ENCODE results near the gene ASAP2.
A peak's percentile ranks its signal among the peaks of the same experiment; 100 is the strongest.
"Not testable (repeated sequence)": the region's sequence is repeated elsewhere in the genome, so short reads cannot be mapped to it uniquely, and the experiment has no call there.

ASAP2 gene

DNA sequence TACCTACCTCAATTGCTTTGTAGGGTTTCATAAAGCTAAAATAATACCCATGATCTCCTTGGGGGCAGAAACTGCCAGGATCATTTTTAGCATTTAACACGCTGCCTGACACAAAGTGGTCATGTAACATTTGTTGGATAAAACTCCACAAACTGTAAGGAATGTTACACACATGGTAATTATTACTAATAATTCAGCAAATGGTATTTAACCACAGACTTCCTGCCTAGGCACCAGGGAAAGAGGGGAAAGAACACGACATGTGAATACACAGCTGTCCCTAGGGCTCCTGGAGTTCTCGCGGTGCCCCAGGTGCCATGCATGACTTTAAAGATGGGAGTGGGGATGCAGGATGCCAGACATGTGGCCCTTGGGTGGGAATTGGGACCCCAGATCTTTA, 43.5 kb downstream of the ASAP2 start:
- no peak for DNase-seq

GRCh38 chr2:9250498-9251153, 44.0 kb downstream of the ASAP2 start:
- DNase-seq = no peak

DNA sequence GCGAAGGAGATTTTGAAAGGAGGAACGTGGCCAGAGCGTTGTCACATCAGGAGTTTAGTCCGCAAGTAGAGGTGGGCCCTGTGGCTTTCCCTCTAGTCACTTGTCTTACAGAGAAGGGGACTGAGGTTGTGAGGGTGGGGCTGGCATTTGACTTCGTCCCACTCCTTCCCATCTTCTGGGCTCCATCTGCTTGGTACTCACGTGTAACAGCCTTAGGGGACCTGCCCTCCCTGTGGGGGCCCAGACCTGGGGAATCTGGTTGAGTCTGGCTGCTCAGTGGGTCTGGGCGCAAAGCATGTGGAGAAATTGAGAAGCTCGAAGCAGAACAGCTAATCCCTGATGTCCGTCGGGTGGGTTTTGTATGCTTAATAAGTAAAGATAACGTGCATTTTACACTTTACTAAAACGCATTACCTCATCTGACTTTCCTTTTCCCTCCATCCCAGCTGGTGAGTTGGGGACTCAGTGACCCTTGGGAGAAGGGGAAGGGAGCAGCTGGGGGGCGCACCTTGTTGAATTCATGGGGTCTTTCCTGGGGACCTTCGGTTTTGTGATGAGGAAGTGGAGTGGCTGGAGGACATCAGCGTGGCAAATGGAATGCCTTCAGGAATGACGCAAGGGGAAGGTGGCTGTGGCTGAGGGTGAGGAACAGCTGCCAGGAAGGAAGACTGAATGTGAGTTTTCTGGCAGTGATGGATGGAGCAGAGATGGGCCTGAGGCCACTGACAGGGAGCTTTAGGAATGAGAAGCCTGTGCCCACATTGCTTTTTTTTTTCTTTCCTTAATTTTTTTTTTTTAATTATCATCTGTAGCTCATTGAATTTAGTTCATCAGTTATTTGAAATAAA, 44.8 kb downstream of the ASAP2 start:
- DNase-seq = peak in 1 of 51 donors; percentile 21

- DNase-seq = no peak
Observed at GRCh38 chr2:9252002-9252357, 45.4 kb downstream of the ASAP2 start.

DNA sequence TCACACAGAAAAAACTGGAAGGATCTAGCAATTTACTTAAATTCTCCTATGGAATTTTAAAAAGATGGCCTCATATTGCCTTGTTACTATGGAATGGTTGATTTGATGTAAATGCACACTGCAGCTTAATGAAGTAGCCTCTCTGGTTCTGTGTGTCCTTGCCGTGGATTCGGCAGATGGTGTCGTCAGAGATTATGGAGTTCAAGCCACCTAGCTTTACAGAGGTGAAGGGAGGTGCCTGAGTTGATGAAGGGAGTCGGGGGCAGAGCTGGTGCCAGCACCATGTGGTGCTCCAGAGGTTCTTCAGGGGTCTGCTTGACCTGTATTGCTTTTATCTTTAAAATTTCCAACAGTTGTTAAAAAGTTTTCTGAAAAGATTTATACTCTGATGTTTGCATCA, 48.8 kb downstream of the ASAP2 start:
- no peak for DNase-seq

DNA sequence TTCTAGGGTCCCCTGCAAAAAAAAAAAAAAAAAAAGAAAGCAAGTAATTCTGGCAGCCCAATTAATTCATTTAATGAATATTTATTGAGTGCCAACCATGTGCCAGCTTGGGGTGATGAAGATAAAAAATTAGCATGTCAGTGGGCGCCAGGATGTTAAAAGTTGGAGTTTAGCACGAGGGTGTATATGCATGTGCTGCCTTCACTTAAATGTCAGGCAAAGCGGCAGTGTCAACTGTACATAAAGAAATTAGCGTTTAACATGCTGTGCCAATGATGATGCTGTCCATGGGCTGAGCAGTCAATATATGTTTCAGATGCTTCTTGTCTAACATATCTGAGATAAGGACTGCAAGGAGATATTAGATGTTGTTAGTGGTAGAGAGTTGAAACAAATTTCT, 49.5 kb downstream of the ASAP2 start:
- no peak for DNase-seq

GRCh38 chr2:9256570-9257043, 50.0 kb downstream of the ASAP2 start:
- DNase-seq = peak in 14 of 51 donors; percentile 26 to 54 (median 34)

DNA sequence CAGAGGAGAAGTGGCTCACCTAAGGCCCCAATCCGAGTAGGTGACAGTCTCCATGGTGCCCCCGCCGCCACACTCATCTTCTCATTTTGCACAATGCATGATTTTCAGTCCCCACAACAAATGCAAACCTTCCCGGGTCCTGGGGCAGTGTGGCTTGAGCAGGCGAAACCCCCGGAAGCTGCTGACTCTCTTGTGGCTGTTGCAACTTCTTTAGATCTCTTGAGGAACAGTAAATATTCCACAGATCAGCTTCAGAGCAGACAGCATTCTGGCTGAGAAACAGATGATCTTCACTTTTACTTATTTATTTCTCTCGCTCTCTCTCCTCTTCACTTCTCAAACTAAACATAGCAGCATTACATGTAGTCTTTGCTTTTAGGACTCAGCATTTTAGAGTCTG, 51.9 kb downstream of the ASAP2 start:
- no peak for DNase-seq

- DNase-seq = peak in 17 of 51 donors; percentile 11 to 48 (median 41)
Observed at GRCh38 chr2:9258953-9259399, 52.4 kb downstream of the ASAP2 start.

DNA sequence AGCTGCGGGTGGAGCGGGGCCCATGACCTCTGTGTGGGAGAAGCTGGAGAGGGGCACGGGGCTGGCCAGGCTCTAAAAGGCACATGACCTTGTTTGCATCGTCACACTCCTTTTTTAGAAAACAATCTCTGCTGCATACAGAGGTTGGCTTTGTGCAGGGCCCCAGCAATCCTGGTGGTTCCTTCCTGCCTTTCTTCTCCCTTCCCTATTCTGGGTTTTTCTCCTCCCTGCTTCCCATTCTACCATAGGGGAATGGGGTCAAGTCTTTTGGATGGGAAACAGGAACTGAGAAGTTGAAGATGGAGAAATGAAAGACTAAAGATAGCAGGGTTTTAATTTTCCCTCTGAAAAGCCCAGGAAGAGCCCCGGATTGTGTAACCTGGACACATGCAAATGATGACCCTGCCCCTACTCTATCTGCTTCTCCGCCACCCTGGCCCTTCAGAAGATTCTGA, 53.9 kb downstream of the ASAP2 start:
- DNase-seq = peak in 11 of 51 donors; percentile 14 to 46 (median 37)

DNA sequence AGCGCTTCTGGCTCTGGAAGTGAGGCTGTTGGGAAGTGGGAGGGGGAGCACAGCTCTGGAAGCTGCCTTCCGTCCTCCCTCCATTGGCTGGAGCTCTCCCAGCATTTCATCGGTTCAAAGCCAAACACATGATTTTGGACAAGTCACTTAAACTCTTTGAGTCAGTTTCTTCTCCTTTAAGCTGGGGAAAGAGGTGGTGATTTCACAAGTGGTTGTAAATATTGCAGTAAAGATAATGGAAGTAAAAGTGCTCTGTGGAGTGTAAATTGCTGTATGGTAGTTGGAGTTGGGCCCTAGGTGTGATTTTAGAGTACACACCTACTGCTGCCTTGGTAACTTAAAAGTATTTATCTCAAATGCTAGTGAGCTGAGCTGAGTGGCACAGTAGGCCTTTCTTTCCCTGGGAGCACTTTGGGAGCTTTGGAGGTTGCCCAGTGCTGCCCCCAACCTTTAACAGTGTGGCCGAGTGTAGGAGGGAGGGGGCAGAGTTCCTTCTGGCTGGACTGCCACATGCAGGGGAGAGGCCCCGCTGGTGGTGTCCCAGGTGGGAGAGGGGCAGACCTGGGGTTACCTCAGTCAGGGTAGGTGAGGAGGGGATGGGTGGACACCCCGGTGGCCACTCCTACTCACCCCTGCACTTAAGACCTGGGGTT, 54.7 kb downstream of the ASAP2 start:
- DNase-seq = peak in 10 of 51 donors; percentile 25 to 49 (median 36)

DNA sequence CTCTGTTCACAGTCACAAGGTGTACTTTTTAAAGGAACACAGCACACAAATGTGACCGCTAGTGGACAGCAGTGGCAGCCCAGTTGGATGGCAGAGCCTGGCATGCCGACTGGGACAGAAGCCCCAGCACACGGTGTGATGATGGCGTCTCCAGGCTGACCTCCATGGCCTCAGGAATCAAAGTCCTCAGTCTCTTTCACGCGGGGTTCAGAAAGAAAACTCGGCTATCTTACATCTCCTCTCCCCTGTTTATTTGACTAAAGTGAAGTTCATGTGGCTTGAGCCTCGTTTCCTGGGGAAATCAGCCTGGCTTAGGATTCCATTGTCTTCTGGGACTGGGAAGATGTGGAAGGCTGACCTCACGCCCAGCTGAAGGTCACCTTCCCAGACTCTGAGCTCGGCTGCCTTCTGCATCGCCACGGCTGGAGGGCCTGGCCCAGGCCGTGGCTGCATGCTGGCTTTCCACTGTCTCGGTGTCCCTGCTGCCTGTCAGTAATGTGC, 56.1 kb downstream of the ASAP2 start:
- DNase-seq = peak in 6 of 51 donors; percentile 23 to 41 (median 28)

DNA sequence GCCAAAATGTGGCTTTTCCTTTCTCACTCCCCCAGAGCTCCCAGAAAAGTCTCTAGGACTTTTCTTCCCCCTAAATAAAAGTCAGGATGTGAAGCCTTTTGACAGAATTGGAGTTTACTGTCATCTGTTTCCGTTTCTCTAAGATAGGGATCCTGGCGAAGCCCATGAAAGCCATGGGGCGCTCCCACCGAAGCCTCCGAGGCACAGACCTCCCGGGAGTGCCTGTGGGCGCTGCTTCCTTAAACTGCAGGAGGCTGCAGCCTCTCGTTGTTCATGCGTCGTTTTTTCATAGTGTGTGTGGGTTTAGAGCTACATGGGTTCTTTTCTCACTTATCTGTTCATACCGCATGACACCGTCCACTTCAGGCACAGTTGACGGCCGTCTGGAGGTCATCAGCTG, 56.8 kb downstream of the ASAP2 start:
- peak in 1 of 51 donors; percentile 17 for DNase-seq

GRCh38 chr2:9264301-9264700, 57.7 kb downstream of the ASAP2 start:
- no peak for DNase-seq

DNA sequence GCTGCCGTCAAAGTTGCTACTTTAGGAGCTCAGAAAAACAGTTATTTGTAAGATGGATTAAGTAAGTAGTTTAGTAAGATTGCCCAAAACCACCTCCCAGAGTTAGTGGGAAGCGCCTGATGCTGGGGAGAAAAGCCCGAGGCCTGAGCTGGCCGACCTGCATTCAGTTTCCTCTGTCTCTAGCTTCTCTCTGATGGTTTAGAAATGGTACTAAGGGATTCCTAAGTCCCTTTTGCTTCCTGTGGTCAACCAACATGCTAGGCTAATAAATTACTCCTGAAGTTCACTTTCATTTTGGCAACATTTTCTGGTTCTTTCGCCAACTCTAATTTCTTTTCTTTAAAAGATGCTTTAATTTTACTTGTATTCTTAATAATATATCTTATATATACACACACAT, 60.1 kb downstream of the ASAP2 start:
- DNase-seq = no peak

DNA sequence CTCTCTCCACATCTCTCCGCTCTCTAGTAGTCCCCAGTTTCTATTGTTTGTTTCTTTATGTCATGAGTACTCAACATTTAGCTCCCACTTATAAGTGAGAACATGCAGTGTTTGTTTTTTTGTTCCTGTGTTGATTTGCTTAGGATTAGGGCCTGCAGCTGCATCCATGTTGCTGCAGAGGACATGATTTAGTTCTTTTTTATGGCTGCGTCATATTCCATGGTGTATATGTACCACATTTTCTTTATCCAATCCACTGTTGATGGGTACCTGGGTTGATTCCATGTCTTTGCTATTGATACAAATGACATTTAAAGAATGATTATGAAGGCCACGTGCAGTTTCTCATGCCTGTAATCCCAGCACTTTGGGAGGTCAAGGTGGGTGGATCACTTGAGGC, 60.7 kb downstream of the ASAP2 start:
- not testable (repeated sequence) for DNase-seq

GRCh38 chr2:9268301-9269080, 61.9 kb downstream of the ASAP2 start:
- DNase-seq = no peak

GRCh38 chr2:9269295-9269694, 62.7 kb downstream of the ASAP2 start:
- DNase-seq = no peak

DNA sequence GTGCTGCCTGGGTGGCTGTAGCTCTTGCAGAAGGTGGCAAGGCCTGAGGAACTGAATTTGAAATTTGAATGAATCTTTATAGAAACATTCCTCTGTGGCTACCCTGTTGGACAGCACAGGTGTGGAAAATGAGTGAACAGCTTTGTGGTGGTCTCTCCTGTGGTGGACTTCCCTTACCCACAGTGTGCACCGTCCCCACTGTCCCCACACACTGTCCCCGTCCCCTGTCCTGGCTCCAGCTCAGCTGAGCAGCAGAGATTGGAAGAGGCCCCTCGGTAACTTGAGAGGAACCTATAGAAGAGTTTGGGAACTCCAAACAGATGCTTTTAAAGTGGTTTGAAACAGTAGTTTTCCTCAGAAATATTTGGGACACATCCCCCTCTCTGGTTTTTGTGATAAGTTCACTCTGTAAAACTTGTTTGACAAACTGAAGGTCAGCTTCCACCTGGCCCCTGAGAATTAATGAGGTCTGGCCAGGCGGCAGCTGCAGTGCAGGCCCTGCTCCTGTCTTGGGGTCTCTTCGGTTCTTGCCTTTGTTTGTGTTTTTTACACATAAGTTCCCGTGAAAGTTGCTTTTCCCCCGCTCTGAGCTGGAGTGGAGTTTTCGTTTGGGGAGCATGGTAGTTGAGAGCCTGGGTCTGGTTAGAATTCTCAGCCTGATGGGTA, 63.2 kb downstream of the ASAP2 start:
- no peak for DNase-seq

GRCh38 chr2:9271091-9271490, 64.5 kb downstream of the ASAP2 start:
- DNase-seq = no peak

DNA sequence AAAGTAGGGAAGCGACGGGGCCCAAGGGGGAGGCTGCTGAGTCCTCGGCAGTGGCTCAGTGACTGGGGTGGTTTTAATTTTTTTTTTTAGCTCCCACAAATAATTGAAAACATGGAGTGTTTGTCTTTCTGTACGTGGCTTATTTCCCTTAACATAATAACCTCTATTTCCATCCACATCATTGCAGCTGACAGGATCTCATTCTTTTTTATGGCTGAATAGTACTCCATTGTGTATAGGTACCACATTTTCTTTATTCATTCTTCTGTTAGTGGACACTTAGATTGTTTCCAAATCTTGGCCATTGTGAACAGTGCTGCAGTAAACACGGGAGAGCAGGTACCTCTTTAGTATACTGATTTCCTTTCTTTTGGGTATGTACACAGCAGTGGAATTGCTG, 65.1 kb downstream of the ASAP2 start:
- DNase-seq = no peak
